CD4-positive, alpha-beta T cell (primary cell): Measurements from ENCODE around the gene DCUN1D3. TPM values are rescaled to one million over a fixed set of nuclear protein-coding genes. Genes with fewer than 3 reads are reported as not detected.

Experiments used
- total RNA-seq, 174 experiments: library from RNA in 2 of 174; stranded (reverse) in 2 of 174; gene quantifications; one replicate each; pipeline ENCODE4 v1.2.3 and lab custom pipeline; 2021 to 2026

Gene DCUN1D3
- total RNA-seq, 2 experiments from 2014 or later: 1.9 TPM

Other genes with a start within 250 kb of the DCUN1D3 start
- under 1 TPM; 0.17 to 0.36 TPM for gene ACSM1, start 202.7 kb downstream of the DCUN1D3 start, total RNA-seq
- gene THUMPD1, start 158.5 kb downstream of the DCUN1D3 start, total RNA-seq: 100 to 1,000 TPM; 105 to 107 TPM
- 1 to 10 TPM; 4.6 to 6.2 TPM for gene ACSM3, start 136.3 kb downstream of the DCUN1D3 start, total RNA-seq
- under 1 TPM; 0.25 to 0.45 TPM for gene ERI2, start 93.9 kb downstream of the DCUN1D3 start, total RNA-seq
- gene REXO5, start 93.8 kb downstream of the DCUN1D3 start, total RNA-seq: under 1 TPM in 1 of 2 experiments, not detected in 1; 0.56 TPM
- gene LYRM1, start 413 bp upstream of the DCUN1D3 start, total RNA-seq: 10 to 100 TPM; 13.3 to 14.0 TPM